Stimulated activated CD8-positive, alpha-beta memory T cell treated with anti-CD3 and anti-CD28 coated beads, Interleukin-15, amount 100 ng/mL, for 24 hours (primary cell): Measurements from ENCODE around the gene MRPL37.
"Not testable (repeated sequence)": the region's sequence is repeated elsewhere in the genome, so short reads cannot be mapped to it uniquely, and the experiment has no call there.

Source experiments
- DNase-seq: peaks from one replicate; pipeline ENCODE4 v3.0.0-alpha.2; 2020; ENCODE audit warnings: low read depth

Gene MRPL37

DNA sequence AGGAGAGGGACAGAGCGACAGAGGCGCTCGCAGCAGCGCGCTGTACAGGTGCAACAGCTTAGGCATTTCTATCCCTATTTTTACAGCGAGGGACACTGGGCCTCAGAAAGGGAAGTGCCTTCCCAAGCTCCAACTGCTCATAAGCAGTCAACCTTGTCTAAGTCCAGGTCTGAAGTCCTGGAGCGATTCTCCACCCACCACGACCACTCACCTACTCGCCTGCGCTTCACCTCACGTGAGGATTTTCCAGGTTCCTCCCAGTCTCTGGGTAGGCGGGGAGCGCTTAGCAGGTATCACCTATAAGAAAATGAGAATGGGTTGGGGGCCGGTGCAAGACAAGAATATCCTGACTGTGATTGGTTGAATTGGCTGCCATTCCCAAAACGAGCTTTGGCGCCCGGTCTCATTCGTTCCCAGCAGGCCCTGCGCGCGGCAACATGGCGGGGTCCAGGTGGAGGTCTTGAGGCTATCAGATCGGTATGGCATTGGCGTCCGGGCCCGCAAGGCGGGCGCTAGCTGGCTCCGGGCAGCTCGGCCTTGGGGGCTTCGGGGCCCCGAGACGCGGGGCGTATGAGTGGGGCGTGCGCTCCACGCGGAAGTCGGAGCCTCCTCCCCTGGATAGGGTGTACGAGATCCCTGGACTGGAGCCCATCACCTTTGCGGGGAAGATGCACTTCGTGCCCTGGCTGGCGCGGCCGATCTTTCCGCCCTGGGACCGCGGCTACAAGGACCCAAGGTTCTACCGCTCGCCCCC, at the start of gene MRPL37, which contains the start of gene CYB5RL:
Gene MRPL37, plus strand, starts transcription at position 403 of the 754 bp plus-strand sequence. Its CDS starts 77 bp downstream, at position 480.
Gene CYB5RL, minus strand, starts transcription at position 266 of the 754 bp plus-strand sequence. CDS start 4,414 bp downstream, outside the sequence.
- DNase-seq, result peak; percentile 62

DNA sequence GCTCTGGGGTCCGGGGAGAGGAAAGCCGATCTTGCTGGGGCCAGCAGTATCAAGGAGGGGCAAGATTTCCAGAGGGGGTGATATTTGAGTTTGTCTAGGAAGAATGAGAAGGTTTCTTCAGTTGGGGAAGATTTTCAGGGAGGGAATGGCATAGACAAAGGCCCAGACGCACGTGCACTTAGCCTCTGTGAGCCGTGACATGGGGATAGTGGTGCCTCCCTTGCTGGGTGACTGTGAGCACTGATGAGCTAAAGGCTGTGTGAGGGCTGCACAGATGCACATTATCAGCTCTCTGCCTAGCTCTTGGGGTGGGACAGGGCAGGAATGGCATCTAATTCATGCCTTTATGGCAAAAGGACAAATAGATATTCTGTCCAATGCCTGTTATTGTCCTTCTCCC, 49.0 kb upstream of the MRPL37 start:
- no peak for DNase-seq

DNA sequence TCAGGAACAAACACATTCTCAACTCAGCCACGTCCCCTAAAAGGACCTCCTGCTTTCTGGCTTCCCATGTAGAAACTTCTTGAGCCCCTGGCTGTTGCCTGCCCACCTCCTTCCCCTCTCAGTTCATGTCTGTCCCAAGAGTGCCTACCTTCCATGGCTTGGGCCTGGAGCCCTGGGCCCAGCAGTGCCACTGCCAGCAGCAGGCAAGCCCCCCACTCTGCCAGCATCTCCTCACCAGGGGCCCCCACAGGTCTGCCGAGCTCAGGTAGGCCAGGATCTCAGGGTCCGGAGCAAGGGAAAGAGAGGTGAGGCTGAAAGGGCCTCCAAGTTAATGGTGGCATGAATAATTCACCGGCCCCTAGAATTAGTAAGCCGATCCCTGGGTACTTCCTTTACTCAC, 47.3 kb upstream of the MRPL37 start, which contains the start of gene CDCP2:
Gene CDCP2, minus strand, starts transcription at position 305 of the 400 bp plus-strand sequence. Its CDS starts 78 bp downstream, at position 227.
- no peak for DNase-seq

- DNase-seq, result no peak
These were observed 46.2 kb upstream of the MRPL37 start for GRCh38 chr1:54153535-54154439.

GRCh38 chr1:54156201-54156600, 43.8 kb upstream of the MRPL37 start:
- DNase-seq, result no peak

DNA sequence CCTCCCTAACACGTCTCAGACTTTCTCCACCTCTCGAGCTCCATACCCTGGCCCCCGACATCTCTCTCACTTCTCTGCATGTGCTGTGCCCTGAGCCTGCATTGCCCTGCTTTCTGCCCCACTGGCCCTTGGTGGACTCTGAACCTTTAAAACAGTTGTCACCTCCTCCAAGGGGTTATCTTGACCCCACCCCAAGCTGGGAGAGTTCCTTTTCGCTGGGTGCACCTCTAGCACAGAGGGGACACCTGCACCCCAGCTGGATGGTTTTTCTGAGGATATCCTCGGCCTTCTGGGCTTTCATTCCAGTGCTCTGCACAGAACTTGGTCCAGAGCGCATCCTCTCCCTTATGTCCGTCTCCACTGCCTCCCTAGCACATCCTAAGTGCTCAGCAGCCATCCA, 43.0 kb upstream of the MRPL37 start:
- no peak for DNase-seq

DNA sequence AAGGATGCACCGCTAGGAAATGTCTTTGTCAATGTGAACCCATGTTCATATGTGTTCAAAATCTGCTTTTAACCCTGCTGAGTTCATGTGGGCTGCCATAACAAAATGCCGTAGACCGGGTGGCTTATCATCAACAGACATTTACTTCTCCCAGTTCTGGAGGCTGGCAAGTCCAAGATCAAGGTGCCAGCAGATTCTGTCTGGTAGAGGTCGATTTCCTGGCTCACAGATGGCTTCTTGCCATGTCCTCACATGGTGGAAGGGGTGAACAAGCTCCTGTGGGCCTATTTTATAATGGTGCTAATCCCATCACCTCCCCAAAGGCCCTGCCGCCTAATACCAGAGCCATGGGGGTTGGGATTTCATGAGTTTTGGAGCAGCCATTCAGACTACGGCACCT, 42.6 kb upstream of the MRPL37 start:
- DNase-seq, result no peak

- DNase-seq, result no peak
These were observed 41.9 kb upstream of the MRPL37 start for GRCh38 chr1:54158071-54158470.

GRCh38 chr1:54159733-54160316, 40.1 kb upstream of the MRPL37 start:
- DNase-seq, result no peak

- no peak for DNase-seq
These were observed 39.6 kb upstream of the MRPL37 start for GRCh38 chr1:54160351-54160750.

GRCh38 chr1:54161495-54162168, 38.3 kb upstream of the MRPL37 start:
- DNase-seq, result no peak

DNA sequence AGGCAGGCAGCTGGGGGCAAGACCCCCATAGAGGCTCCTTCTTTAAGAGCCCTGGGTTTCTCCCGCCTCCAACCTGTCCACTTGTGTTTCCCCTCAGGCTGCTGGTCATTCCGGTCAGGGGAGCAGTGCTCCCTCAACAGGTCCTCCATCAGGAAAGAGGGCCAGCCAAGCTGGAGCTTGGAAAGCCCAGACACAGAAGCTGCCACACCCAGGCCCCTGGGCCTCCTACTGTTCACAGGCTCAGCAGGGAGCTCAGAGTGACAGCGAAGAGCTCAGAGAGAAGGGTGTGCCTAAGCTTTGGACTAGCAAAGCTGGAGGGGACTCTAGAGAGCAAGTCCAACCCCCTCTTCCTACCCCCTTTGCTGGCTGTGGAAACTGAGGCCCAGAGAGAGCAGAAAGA, 36.9 kb upstream of the MRPL37 start:
- no peak for DNase-seq

GRCh38 chr1:54163573-54163972, 36.4 kb upstream of the MRPL37 start:
- DNase-seq, result no peak

DNA sequence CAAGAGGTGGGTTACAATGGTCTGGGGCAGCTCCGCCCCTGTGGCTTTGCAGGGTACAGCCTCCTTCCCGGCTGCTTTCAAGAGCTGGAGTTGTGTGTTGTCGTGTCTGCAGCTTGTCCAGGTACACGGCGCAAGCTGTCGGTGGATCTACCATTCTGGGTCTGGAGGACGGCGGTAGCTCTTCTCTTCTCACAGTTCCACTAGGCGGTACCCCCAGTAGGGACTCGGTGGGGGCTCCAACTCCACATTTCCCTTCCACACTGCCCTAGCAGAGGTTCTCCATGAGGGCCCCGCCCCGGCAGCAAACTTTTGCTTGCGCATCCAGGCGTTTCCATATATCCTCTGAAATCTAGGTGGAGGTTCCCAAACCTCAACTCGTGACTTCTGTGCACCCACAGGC, 34.8 kb upstream of the MRPL37 start:
- DNase-seq, result no peak

- DNase-seq, result not testable (repeated sequence)
These were observed 33.6 kb upstream of the MRPL37 start for GRCh38 chr1:54166357-54166756.

GRCh38 chr1:54167422-54168139, 32.4 kb upstream of the MRPL37 start:
- no peak for DNase-seq

DNA sequence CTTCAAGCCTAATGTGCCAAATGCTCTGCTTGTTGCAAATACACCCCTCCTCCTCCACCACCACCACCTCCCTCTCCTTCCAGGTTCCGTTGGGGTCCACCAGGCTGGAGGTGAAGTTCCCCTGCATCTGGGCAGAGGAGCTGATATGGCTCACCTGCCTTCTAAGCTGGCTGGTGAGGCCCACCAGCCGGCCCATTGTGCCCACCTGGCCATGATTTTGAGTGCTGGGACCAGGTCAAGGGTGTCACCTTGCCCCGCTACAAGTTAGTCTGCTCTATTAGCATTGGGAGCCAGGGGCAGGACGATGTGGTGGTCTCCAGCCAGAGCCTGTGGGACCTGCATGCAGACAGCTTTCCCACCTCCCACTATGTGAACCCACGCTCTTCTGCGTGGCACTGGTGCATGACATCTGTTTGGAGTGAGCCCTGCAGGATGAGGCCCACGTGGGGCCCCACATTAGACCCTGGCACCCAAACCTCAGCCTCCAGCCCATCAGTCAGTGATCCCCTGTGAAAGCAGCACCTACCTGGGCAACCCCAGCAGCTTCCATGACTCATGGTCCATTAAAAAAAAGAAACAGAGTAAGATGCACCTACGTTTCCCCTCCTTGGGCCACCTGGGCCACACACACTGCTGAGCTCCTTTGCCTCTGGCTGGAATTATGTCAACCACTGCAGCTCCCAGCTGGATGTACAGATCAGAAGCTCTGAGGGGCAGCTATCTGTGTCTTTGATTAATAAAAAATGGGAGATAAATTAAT, 31.6 kb upstream of the MRPL37 start:
- no peak for DNase-seq

GRCh38 chr1:54169068-54169467, 30.9 kb upstream of the MRPL37 start:
- no peak for DNase-seq

DNA sequence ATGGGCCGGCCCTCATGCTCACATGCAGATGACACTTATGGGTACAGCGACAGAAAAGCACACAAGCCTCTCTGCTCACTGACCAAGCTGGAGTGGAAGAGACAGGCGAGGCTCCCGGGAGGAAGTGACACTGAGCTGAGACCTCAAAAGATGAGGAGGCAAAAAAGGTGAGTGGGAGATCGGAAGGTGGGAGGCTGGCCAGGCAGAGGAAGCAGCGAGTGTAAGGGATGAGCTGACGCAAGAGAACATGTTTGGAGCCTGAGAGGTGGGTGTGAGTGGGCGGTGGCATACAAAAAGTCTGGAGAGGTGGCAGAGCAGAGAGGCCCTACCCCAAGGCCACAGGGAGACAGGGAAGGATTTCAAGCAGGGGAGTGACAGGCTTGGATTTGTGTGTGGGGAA, 29.0 kb upstream of the MRPL37 start:
- DNase-seq, result no peak

GRCh38 chr1:54171606-54172005, 28.4 kb upstream of the MRPL37 start:
- DNase-seq, result no peak
